GM12878 (cell line): Measurements from ENCODE around the gene ITPKB. TPM values are rescaled to one million over a fixed set of nuclear protein-coding genes. Genes with fewer than 3 reads are reported as not detected.

Source experiments
- CHD1 ChIP-seq: IDR thresholded peaks from 2 replicates; pipeline ENCODE4 v1.6.1; 2012; ENCODE audit warnings: low read depth, low read length, improper control_type of control experiment
- DPF2 ChIP-seq: fragments of 450-650 bp; IDR thresholded peaks from 2 replicates; pipeline ENCODE4 v1.6.1; 2017; ENCODE audit warnings: mild to moderate bottlenecking
- EGR1 ChIP-seq, 2 experiments: IDR thresholded peaks; 1 replicate in 1 of 2; 2 replicates in 1 of 2; pipeline ENCODE4 v1.6.1; 2011 to 2012; ENCODE audit warnings: low read depth in 2 of 2, low read length in 2 of 2, borderline replicate concordance in 1 of 2, mild to moderate bottlenecking in 1 of 2, moderate library complexity in 1 of 2
- EZH2 ChIP-seq: IDR thresholded peaks from 2 replicates; pipeline ENCODE4 v1.6.1; 2012; ENCODE audit warnings: low read depth, mild to moderate bottlenecking, control low read depth, inconsistent platforms, low read length, borderline replicate concordance; ENCODE audit not compliant: control insufficient read depth
- HDAC2 ChIP-seq: fragments of 200-600 bp; sonication (generic); IDR thresholded peaks from 2 replicates; pipeline ENCODE4 v1.6.1; 2017
- IKZF1 ChIP-seq: fragments of 450-650 bp; conservative IDR thresholded peaks from 2 replicates; pipeline ENCODE4 v1.6.1; 2017; ENCODE audit warnings: antibody characterized with exemption, mild to moderate bottlenecking
- JUNB ChIP-seq: IDR thresholded peaks from 2 replicates; pipeline ENCODE4 v1.6.1; 2016; ENCODE audit warnings: antibody characterized with exemption, mild to moderate bottlenecking
- NFXL1 ChIP-seq: fragments of 450-650 bp; IDR thresholded peaks from 2 replicates; pipeline ENCODE4 v1.6.1; 2017; ENCODE audit warnings: antibody characterized with exemption, mild to moderate bottlenecking, borderline replicate concordance
- NR2C2 ChIP-seq: IDR thresholded peaks from 2 replicates; pipeline ENCODE4 v1.6.1; 2011; ENCODE audit warnings: borderline replicate concordance, low read depth; ENCODE audit not compliant: control insufficient read depth, insufficient read length
- PAX5 ChIP-seq: IDR thresholded peaks from 2 replicates; pipeline ENCODE4 v1.6.1; 2011; ENCODE audit warnings: low read depth, low read length, borderline replicate concordance
- PAX8 ChIP-seq: fragments of 450-650 bp; IDR thresholded peaks from 2 replicates; pipeline ENCODE4 v1.6.1; 2017; ENCODE audit warnings: mild to moderate bottlenecking, moderate library complexity
- PML ChIP-seq: IDR thresholded peaks from 2 replicates; pipeline ENCODE4 v1.6.1; 2012; ENCODE audit warnings: low read length, inconsistent platforms
- TCF3 ChIP-seq: IDR thresholded peaks from 2 replicates; pipeline ENCODE4 v1.6.1; 2012; ENCODE audit warnings: low read depth, mild to moderate bottlenecking, low read length, borderline replicate concordance; ENCODE audit not compliant: insufficient read depth
- ZNF274 ChIP-seq: IDR thresholded peaks from one replicate; pipeline ENCODE4 v1.8.0; 2011; ENCODE audit not compliant: insufficient read length, insufficient read depth
- ZNF384 ChIP-seq: IDR thresholded peaks from 2 replicates; pipeline ENCODE4 v1.6.1; 2012; ENCODE audit warnings: low read depth, mild to moderate bottlenecking, low read length, improper control_type of control experiment, borderline replicate concordance
- polyA plus RNA-seq, 11 experiments: library from polyadenylated mRNA; depleted of rRNA in 4 of 11; unstranded in 6 of 11; stranded (reverse) in 5 of 11; fragments of >200 nt; fragmentation: Nextera tagmentation in 4 of 11; fragmentation: Illumina TruSeq in 1 of 11; extraction: Ambion mirVana in 4 of 11; extraction: Trizol in 1 of 11; gene quantifications; 1 replicate in 1 of 11; 2 replicates in 10 of 11; pipeline versions ENCODE4 v1.2.1 to v1.2.3, GENCODE V29; 2011 to 2016; ENCODE audit warnings: inconsistent platforms in 2 of 11, missing spikeins in 2 of 11, low read depth in 1 of 11
- total RNA-seq, 4 experiments: library from RNA; depleted of rRNA in 3 of 4; stranded (reverse); fragments of >200 nt in 3 of 4; fragmentation: Illumina TruSeq in 1 of 4; extraction: Trizol in 1 of 4; gene quantifications; 2 replicates each; pipeline versions ENCODE4 v1.2.1 to v1.2.3, GENCODE V29; 2013 to 2021
- TF ChIP-seq, protein P1 (sequence below): IDR thresholded peaks from 2 replicates; pipeline ENCODE4 v1.6.1; 2012; ENCODE audit warnings: improper control_type of control experiment, low read depth, low read length; ENCODE audit not compliant: insufficient replicate concordance
- TF ChIP-seq, protein P2 (sequence below): IDR thresholded peaks from 2 replicates; pipeline ENCODE4 v1.6.1; 2012; ENCODE audit warnings: low read depth, low read length, improper control_type of control experiment
- TF ChIP-seq, protein P3 (sequence below): fragments of 450-650 bp; formaldehyde crosslinking; IDR thresholded peaks from 2 replicates; pipeline ENCODE4 v1.5.0; 2022; ENCODE audit warnings: mild to moderate bottlenecking, missing genetic modification characterization
- TF ChIP-seq, protein P4 (sequence below): IDR thresholded peaks from 2 replicates; pipeline ENCODE4 v1.6.1; 2012; ENCODE audit warnings: low read depth, low read length, improper control_type of control experiment

The ITPKB gene
- total and polyA plus RNA-seq, 10 of the 15 experiments (the other 5 are each of a cell fraction or from before 2014, with no cell fraction given), result 1.3 to 38.7 (median 12.9) TPM

DNA sequence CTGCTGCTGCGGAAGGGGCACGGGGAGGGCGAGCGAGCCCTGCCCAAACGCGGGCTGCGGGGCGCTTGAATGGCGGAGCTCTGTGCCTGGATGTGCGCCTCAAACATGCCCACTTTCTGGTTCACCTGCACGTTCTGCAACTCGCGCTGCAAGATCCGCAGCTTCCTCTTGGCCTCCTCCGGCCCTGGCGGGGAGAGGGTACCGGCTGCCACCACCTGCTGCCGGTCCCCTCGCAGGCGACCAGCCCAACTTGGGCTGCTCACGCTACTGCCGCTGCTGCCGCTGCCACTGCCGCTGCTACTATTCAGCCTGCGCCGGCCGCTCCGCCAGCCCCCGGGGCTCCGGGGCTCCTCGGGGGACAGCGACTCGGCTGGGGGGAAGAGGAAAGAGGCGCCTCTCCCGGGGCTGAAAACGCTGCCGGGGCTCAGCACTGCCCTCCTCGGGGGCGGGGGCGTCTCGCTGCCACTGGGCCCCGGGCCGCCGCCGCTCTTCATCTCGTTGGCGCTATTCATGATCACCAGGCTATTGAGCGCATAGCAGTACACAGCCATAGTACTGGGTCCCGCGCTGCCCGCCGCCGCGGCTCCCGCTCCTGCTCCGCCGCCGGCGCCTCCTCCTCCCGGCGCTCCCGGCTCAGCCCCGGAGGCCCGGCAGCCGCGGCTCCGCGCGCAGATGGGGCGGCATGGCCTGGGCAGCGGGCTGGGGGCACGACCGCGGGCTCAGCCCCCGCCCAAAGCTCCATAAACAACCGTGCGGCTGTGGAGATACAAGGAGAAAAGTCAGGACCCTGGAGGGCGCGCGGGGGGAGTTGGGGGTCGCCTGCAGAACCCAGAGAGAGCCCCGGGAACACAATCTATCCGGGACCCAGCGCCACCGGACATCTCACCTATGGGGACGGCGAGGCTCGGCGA lies 1.9 kb downstream of the ITPKB start (continued):
- TF ChIP-seq, protein P1, sequence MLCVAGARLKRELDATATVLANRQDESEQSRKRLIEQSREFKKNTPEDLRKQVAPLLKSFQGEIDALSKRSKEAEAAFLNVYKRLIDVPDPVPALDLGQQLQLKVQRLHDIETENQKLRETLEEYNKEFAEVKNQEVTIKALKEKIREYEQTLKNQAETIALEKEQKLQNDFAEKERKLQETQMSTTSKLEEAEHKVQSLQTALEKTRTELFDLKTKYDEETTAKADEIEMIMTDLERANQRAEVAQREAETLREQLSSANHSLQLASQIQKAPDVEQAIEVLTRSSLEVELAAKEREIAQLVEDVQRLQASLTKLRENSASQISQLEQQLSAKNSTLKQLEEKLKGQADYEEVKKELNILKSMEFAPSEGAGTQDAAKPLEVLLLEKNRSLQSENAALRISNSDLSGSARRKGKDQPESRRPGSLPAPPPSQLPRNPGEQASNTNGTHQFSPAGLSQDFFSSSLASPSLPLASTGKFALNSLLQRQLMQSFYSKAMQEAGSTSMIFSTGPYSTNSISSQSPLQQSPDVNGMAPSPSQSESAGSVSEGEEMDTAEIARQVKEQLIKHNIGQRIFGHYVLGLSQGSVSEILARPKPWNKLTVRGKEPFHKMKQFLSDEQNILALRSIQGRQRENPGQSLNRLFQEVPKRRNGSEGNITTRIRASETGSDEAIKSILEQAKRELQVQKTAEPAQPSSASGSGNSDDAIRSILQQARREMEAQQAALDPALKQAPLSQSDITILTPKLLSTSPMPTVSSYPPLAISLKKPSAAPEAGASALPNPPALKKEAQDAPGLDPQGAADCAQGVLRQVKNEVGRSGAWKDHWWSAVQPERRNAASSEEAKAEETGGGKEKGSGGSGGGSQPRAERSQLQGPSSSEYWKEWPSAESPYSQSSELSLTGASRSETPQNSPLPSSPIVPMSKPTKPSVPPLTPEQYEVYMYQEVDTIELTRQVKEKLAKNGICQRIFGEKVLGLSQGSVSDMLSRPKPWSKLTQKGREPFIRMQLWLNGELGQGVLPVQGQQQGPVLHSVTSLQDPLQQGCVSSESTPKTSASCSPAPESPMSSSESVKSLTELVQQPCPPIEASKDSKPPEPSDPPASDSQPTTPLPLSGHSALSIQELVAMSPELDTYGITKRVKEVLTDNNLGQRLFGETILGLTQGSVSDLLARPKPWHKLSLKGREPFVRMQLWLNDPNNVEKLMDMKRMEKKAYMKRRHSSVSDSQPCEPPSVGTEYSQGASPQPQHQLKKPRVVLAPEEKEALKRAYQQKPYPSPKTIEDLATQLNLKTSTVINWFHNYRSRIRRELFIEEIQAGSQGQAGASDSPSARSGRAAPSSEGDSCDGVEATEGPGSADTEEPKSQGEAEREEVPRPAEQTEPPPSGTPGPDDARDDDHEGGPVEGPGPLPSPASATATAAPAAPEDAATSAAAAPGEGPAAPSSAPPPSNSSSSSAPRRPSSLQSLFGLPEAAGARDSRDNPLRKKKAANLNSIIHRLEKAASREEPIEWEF, result no peak
- TF ChIP-seq TCF3 (0 out of 2 replicates have a peak, but pooled peaks have one; percentile 57), NR2C2 (no peak), EGR1 (IDR thresholded peaks at IDR 0.05; ENCODE audit: borderline replicate concordance in 1 of 2, low read depth in 2 of 2, low read length in 2 of 2) (peak in 1 of 2 experiments; percentile 32; a peak in 1 of 3 replicates), ZNF274 (no peak), IKZF1 (0 out of 2 replicates have a peak, but pooled peaks have one; percentile 24), JUNB (no peak), EZH2 (no peak), PAX5 (no peak), ZNF384 (no peak), DPF2 (no peak), HDAC2 (no peak), NFXL1 (no peak), CHD1 (no peak), PAX8 (no peak), PML (no peak)
- TF ChIP-seq, protein P2, sequence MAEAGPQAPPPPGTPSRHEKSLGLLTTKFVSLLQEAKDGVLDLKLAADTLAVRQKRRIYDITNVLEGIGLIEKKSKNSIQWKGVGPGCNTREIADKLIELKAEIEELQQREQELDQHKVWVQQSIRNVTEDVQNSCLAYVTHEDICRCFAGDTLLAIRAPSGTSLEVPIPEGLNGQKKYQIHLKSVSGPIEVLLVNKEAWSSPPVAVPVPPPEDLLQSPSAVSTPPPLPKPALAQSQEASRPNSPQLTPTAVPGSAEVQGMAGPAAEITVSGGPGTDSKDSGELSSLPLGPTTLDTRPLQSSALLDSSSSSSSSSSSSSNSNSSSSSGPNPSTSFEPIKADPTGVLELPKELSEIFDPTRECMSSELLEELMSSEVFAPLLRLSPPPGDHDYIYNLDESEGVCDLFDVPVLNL, result no peak
- TF ChIP-seq, protein P3, sequence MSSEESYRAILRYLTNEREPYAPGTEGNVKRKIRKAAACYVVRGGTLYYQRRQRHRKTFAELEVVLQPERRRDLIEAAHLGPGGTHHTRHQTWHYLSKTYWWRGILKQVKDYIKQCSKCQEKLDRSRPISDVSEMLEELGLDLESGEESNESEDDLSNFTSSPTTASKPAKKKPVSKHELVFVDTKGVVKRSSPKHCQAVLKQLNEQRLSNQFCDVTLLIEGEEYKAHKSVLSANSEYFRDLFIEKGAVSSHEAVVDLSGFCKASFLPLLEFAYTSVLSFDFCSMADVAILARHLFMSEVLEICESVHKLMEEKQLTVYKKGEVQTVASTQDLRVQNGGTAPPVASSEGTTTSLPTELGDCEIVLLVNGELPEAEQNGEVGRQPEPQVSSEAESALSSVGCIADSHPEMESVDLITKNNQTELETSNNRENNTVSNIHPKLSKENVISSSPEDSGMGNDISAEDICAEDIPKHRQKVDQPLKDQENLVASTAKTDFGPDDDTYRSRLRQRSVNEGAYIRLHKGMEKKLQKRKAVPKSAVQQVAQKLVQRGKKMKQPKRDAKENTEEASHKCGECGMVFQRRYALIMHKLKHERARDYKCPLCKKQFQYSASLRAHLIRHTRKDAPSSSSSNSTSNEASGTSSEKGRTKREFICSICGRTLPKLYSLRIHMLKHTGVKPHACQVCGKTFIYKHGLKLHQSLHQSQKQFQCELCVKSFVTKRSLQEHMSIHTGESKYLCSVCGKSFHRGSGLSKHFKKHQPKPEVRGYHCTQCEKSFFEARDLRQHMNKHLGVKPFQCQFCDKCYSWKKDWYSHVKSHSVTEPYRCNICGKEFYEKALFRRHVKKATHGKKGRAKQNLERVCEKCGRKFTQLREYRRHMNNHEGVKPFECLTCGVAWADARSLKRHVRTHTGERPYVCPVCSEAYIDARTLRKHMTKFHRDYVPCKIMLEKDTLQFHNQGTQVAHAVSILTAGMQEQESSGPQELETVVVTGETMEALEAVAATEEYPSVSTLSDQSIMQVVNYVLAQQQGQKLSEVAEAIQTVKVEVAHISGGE (CRISPR knock-in tag), result no peak
- TF ChIP-seq, protein P4, sequence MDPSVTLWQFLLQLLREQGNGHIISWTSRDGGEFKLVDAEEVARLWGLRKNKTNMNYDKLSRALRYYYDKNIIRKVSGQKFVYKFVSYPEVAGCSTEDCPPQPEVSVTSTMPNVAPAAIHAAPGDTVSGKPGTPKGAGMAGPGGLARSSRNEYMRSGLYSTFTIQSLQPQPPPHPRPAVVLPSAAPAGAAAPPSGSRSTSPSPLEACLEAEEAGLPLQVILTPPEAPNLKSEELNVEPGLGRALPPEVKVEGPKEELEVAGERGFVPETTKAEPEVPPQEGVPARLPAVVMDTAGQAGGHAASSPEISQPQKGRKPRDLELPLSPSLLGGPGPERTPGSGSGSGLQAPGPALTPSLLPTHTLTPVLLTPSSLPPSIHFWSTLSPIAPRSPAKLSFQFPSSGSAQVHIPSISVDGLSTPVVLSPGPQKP, result no peak
